Stimulated activated CD8-positive, alpha-beta memory T cell treated with anti-CD3 and anti-CD28 coated beads, Interleukin-4, amount 100 ng/mL, for 24 hours (primary cell): ENCODE measurements around the gene SLC35D3.
"Not testable (repeated sequence)": the region's sequence is repeated elsewhere in the genome, so short reads cannot be mapped to it uniquely, and the experiment has no call there.

Source experiments
- DNase-seq: peaks from one replicate; pipeline ENCODE4 v3.0.0-alpha.2; 2020; ENCODE audit warnings: low read depth

Gene SLC35D3

GRCh38 chr6:136921936-136922684 lies at the start of gene SLC35D3:
Gene SLC35D3, plus strand, starts transcription at chr6:136922301. Its CDS starts 128 bp downstream, at chr6:136922429.
- DNase-seq, result no peak

DNA sequence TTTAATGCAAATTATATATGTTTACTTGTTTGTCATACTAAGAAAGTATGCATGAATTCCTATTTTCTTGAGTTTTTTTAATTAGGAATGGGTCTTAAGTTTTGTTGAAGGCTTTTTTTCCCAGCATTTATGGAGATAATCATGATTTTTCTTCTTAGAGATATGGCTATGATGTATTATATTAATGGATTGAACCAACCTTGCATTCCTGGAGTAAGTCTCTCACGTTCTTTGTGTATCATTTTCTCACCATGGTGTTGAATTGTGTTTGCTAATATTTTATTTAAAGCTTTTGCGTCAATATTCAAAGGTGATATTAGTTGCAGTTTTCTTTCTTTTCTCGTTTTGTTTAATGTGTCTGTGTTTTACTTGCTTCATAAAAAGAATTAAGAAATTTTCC lies 48.4 kb upstream of the SLC35D3 start:
- DNase-seq, result no peak

GRCh38 chr6:136876469-136876868 lies 45.6 kb upstream of the SLC35D3 start:
- DNase-seq, result not testable (repeated sequence)

DNA sequence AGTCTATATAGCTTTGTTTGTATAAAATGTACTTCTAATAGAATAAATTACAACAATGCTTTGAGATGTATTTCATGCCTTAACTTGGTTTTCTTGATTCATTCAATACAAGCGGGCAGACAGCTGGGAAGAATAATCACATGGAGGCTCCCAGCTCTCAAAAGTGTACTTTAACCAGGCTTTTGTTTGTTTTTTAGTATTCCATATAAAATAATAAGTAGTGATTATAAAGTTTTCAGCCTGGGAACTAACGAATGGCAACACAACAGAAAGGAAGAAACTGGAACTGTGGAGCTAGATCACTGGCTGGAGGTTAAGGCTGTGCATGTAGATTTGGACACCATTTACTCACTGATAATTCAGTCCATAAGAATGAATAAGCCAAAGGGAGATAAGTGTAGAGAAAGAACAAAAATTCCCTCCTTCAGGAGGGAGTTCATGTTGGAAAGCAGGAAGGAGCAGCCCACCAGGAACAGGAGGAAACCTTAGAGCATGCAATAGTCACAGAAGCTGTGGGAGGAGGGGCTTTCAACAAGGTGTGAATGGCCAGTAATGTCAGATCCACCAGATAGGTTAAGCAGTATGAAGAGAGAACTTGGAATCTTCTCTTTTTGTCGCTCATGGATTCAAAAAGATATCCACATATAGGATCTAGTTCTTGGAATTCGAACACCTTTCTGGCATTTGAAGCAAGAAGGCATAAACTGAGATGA lies 41.2 kb upstream of the SLC35D3 start:
- DNase-seq, result no peak

GRCh38 chr6:136886091-136886490 lies 36.0 kb upstream of the SLC35D3 start:
- no peak for DNase-seq

DNA sequence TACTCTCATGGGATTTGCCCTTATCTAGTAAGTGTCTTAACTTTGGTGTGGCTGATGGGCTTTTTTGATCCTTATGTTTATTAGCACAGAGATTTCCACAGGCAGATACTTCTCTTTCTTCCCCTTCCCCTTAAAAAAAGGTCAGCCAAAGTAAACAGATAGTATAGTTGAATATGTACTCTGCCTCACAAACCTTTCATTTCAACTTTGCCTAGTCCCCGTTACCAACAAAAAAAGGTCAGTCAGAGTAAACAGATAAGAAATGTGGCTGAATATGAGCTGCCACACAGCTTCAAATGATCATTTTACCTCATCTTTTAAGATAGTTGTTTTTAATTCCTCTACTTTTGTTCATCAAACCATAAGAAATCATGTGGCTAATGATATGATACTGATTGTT lies 34.1 kb upstream of the SLC35D3 start:
- no peak for DNase-seq

DNA sequence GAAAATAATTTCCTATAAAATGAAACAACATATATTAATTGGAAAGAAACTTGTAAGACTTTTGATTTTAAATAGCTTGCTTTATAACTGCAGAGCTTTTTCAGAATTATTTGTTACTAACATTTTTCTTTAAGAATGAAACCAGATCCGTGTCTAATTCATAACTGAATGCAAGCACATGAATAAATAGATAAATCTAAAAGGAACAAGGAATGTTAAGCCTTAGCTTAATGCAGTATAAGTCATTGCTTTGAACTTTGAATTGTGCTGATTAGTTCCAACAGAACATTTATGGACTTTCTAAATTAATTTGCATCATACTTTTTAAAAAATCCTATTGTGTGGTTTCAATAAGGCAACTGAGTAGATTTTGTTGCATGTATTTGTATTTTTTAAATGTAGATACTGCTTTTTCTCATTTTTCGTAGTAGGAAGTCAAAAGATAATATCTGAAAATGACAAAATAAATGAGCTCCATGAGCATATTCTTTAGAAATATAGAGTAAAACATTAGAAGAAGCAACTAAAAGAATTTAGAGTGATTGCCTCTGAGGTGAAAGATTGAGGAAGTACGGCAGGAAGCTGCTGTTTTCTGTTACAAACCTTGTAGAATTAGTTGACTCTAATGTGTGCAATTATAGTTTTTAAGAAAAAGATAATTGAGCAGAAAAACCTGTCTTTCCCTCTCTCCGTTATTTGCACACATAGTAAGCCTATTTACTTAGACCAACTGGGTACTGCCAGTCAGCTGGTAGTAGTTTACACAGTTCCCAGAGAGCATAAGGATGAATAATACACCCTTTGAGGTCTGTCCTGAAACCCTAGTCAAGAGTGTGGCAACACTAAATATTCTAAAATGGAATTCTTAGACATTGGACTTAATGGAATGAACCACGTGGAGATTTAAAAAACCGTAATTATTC lies 32.6 kb upstream of the SLC35D3 start:
- DNase-seq, result no peak

DNA sequence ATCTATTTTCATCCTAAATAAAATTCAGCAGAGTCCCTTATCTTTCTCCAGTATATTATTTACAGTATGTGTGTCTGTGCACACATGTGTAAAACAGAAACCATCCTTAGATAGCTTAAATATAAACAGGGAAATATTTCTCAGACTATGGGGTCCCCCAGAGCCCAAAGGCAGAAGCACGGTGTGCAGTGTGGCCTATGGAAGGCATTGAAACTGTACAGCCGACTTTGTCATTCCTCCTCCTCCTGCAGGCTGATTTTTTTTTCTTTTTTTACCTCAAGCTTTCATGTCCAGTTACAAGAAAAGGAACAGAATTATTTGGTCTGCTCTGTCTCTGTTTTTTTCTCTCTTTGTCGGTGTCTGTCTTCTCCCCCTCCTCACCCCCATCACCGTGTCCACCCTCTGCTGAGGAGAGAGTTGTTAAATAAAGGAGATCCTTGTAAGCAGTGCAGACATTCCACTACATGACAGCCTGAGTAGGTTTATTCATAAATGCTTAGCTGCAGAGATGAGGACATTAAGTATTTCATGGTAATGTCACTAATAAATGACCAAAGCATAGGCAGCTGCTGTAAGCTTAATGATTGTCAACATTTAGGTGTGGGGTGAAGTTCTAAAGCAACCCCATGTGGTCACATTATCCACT lies 31.8 kb upstream of the SLC35D3 start:
- no peak for DNase-seq

DNA sequence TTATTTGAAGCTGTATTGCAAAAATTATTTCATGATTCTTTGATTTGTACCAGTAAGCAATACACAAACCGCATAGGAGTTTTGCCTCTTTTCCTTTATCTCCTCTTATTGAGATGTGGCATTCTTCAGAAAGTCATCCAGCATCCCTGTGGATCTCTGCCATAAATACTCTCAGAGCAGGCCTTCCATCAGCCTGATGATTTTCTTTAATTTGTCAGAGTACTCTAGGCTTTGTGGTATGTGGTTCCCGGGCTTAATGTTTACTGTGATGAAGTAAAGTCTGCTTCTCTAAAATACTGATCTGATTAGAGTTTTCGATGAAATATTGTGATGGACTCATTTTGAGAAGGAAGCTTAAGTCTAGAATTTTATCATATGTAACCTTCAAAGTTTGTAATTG lies 31.1 kb upstream of the SLC35D3 start:
- DNase-seq, result no peak

GRCh38 chr6:136893187-136893586 lies 28.9 kb upstream of the SLC35D3 start:
- no peak for DNase-seq

- no peak for DNase-seq
These were observed 26.2 kb upstream of the SLC35D3 start for GRCh38 chr6:136895901-136896300.

- DNase-seq, result no peak
These were observed 25.0 kb upstream of the SLC35D3 start for GRCh38 chr6:136897071-136897470.

DNA sequence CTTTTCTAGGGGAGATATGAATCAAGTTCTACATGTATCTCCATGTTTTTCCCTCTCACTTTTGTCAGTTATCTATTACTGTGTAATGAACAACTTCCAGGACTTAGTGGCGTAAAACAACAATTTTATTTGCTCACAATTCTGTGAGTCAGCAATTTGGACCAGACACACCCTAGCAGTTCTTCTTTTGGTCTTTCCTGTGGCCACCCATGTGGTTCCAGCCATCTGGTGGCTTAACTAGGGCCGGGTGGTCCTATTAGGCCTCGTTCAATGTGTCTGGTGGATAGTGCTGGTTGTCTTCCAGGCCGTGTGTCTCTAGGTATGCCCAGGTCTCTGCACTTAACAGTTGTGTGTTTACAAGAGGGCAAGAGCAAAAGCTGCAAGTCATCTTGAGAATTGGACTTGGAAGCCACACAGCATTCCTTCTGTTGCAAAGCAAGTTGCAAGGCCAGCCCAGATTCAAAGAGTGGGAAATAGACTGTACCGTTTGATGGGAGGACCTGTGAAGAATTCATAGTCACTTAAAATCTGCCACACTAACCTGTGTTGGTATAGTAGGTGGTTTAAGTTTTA lies 20.8 kb upstream of the SLC35D3 start:
- no peak for DNase-seq

DNA sequence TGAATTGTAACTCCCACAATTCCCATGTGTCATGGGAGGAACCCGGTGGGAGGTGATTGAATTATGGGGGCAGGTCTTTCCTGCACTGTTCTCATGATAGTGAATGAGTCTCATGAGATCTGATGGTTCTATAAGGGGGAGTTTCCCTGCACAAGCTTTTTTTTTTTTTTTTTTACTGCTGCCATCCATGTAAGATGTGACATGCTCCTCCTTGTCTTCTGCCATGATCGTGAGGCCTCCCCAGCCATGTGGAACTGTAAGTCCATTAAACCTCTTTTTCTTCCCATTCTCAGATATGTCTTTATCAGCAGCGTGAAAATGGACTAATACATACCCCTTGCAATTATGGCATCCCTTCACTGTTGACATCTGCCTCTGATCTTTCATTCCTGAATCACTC lies 17.6 kb upstream of the SLC35D3 start:
- DNase-seq, result not testable (repeated sequence)

DNA sequence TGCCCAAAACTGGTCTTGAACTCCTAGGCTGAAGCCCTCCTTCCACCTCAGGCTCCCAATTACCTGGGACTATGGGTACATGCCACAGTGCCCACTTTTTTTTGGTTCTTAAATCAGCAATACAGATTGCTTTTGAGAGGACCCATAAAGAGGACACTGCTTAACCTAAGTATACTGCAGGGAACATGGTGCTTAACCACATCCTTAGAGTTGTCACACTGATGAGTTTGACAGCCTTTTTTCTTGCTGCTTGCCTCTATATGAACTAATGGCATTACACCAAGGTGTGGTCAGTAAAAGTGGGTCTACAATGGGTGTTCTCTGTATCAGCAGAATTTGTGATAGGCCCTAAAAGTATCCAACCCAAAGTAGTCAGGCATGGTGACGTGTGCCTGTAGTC lies 7.2 kb upstream of the SLC35D3 start:
- DNase-seq, result no peak

- no peak for DNase-seq
These were observed 3.4 kb upstream of the SLC35D3 start for GRCh38 chr6:136918706-136919105.

DNA sequence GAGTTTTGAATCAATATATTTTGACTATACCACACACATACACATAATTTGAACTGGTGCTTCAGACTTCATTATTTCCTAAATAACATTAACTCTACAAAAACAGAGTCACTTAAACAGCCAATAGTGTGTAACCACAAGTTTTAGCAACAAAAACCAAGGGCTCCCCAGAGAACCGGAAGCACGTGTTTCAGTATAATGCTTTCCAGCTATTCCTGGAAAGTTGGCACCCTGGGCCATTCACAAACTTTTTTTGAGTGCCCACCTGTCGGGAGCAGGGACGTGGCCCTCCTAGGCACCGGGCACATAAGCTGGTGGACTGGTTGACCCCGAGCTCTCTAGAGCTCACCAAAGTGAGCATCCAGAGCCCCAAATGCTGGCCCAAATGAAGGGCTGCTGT lies 1.9 kb upstream of the SLC35D3 start:
- DNase-seq, result no peak

DNA sequence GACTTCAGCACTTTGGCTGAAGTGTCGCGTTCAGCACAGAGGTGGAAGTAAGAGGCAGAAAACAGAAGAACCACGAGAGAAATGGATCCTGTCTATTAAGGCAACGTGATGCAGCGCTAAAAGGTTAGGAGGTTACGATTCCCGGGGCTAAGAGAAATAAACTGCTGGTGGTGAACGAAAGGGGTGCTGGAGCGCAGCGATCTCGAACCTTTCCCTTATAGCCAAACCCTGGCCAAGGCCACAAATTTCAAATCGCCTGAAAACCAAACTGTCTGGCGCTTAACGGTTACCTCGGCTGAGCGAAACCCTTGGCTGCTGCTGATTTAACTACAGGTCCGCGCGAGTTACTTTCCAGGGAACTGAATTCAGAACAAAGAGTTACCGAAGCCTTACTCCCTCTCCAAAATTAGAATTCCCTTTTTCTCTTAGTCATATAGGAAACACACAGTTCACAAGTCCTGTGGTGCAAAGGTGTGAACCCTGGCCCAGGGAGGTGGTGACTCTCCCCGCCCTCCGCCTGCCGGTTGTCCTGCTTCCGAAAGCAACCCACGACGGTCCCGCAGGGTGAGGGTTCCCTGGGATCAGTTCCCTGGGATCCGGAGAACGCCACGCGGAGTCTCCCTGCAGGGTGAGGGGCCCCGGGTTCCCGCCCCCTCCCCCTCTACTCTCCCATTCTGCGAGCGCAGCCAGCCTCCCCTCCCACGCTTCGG lies 1.3 kb upstream of the SLC35D3 start:
- no peak for DNase-seq

GRCh38 chr6:136921381-136921935 lies 643 bp upstream of the SLC35D3 start:
- DNase-seq, result no peak

- DNase-seq, result no peak
These were observed 545 bp downstream of the SLC35D3 start for GRCh38 chr6:136922685-136923006.
